ENCODE results near the gene GAD1. TPM values are rescaled to one million over a fixed set of nuclear protein-coding genes. Genes with fewer than 3 reads are reported as not detected.

Gene GAD1
- total RNA-seq, 1 experiment from 2014 or later: 7.7 TPM

DNA sequence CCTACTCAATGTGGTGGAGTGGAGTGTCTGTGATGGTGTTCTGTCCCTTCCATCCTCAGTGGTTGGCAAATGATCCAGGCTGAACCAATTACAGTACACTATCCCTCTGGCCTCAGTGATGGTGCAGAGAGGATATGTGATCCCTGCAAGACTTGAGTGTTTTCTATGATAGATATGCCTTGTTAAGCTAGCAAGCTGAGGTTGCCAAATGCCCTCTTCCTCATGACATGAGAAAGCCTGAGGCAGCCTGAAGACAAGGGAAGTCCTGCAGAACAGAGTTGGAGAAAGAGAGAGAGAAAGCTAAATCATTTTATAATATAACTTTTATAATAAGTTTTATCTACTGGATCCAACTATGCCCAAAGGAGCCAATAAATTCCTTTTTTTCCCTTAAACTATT lies 70.8 kb downstream of the GAD1 start:
- Histone ChIP-seq H3K79me2 (ENCODE audit: low read length) (no peaks in the 10 kb centered on the region), H3K4me1 (ENCODE audit: low read length) (peaks cover 3% of the 10 kb centered on the region; the same call in 1 of the 2 replicates), H3K27ac (ENCODE audit: low read length) (no peak overlapping the region), H3K9me3 (ENCODE audit: low read length) (no peaks in the 10 kb centered on the region), H3K27me3 (ENCODE audit: low read length) (no peaks in the 10 kb centered on the region), H3K9me2 (replicated peaks; ENCODE audit: insufficient read depth, low read length) (no peaks in the 10 kb centered on the region), H3K36me3 (ENCODE audit: insufficient read depth, low read length) (no peaks in the 10 kb centered on the region), H3K4me2 (ENCODE audit: low read depth, low read length, poor library complexity, severe bottlenecking) (no peak overlapping the region), H3K4me3 (ENCODE audit: low read length) (no peak overlapping the region), H4K20me1 (ENCODE audit: insufficient read depth, low read depth, low read length) (no peaks in the 10 kb centered on the region), H3K9ac (ENCODE audit: low read length) (no peak overlapping the region), H2AFZ (ENCODE audit: low read length) (no peak overlapping the region)
- no peak for DNase-seq

GRCh38 chr2:170887896-170888295 lies 71.2 kb downstream of the GAD1 start:
- no peak overlapping the region for H3K4me3 ChIP-seq (ENCODE audit: low read length)
- peaks cover 3% of the 10 kb centered on the region; the same call in 1 of the 2 replicates for H3K4me1 ChIP-seq (ENCODE audit: low read length)
- no peaks in the 10 kb centered on the region for H3K79me2 ChIP-seq (ENCODE audit: low read length)
- no peaks in the 10 kb centered on the region for H3K27me3 ChIP-seq (ENCODE audit: low read length)
- no peaks in the 10 kb centered on the region for H4K20me1 ChIP-seq (ENCODE audit: insufficient read depth, low read depth, low read length)
- no peak overlapping the region for H3K9ac ChIP-seq (ENCODE audit: low read length)
- no peak for DNase-seq
- no peaks in the 10 kb centered on the region for H3K9me3 ChIP-seq (ENCODE audit: low read length)
- H2AFZ ChIP-seq (ENCODE audit: low read length): no peak overlapping the region
- no peak overlapping the region for H3K27ac ChIP-seq (ENCODE audit: low read length)
- H3K4me2 ChIP-seq (ENCODE audit: low read depth, low read length, poor library complexity, severe bottlenecking): no peak overlapping the region
- no peaks in the 10 kb centered on the region for H3K36me3 ChIP-seq (ENCODE audit: insufficient read depth, low read length)
- H3K9me2 ChIP-seq (replicated peaks; ENCODE audit: insufficient read depth, low read length): no peaks in the 10 kb centered on the region

GRCh38 chr2:170891893-170892292 lies 75.2 kb downstream of the GAD1 start:
- Histone ChIP-seq H3K36me3 (ENCODE audit: insufficient read depth, low read length) (no peaks in the 10 kb centered on the region), H3K4me1 (ENCODE audit: low read length) (no peaks in the 10 kb centered on the region), H4K20me1 (ENCODE audit: insufficient read depth, low read depth, low read length) (no peaks in the 10 kb centered on the region), H3K9ac (ENCODE audit: low read length) (no peak overlapping the region), H3K9me3 (ENCODE audit: low read length) (no peaks in the 10 kb centered on the region), H3K27ac (ENCODE audit: low read length) (no peak overlapping the region), H3K79me2 (ENCODE audit: low read length) (no peaks in the 10 kb centered on the region), H2AFZ (ENCODE audit: low read length) (no peak overlapping the region), H3K27me3 (ENCODE audit: low read length) (no peaks in the 10 kb centered on the region), H3K9me2 (replicated peaks; ENCODE audit: insufficient read depth, low read length) (no peaks in the 10 kb centered on the region), H3K4me2 (ENCODE audit: low read depth, low read length, poor library complexity, severe bottlenecking) (no peak overlapping the region), H3K4me3 (ENCODE audit: low read length) (no peak overlapping the region)
- no peak for DNase-seq

- no peaks in the 10 kb centered on the region for H3K36me3 ChIP-seq (ENCODE audit: insufficient read depth, low read length)
- no peaks in the 10 kb centered on the region for H4K20me1 ChIP-seq (ENCODE audit: insufficient read depth, low read depth, low read length)
- H3K4me2 ChIP-seq (ENCODE audit: low read depth, low read length, poor library complexity, severe bottlenecking): no peak overlapping the region
Observed at GRCh38 chr2:170892391-170892951, 75.8 kb downstream of the GAD1 start.

GRCh38 chr2:170895023-170895757 lies 78.5 kb downstream of the GAD1 start:
- H3K9ac ChIP-seq (ENCODE audit: low read length): no peak overlapping the region
- H4K20me1 ChIP-seq (ENCODE audit: insufficient read depth, low read depth, low read length): no peaks in the 10 kb centered on the region
- no peaks in the 10 kb centered on the region for H3K9me3 ChIP-seq (ENCODE audit: low read length)
- no peaks in the 10 kb centered on the region for H3K79me2 ChIP-seq (ENCODE audit: low read length)
- H3K36me3 ChIP-seq (ENCODE audit: insufficient read depth, low read length): no peaks in the 10 kb centered on the region
- no peak overlapping the region for H3K4me2 ChIP-seq (ENCODE audit: low read depth, low read length, poor library complexity, severe bottlenecking)
- no peaks in the 10 kb centered on the region for H3K9me2 ChIP-seq (replicated peaks; ENCODE audit: insufficient read depth, low read length)
- no peak overlapping the region for H3K27ac ChIP-seq (ENCODE audit: low read length)
- H2AFZ ChIP-seq (ENCODE audit: low read length): no peak overlapping the region
- DNase-seq: no peak
- no peak overlapping the region for H3K4me3 ChIP-seq (ENCODE audit: low read length)
- H3K4me1 ChIP-seq (ENCODE audit: low read length): no peaks in the 10 kb centered on the region
- H3K27me3 ChIP-seq (ENCODE audit: low read length): no peaks in the 10 kb centered on the region

More at GRCh38 chr2:170892391-170892951, 75.8 kb downstream of the GAD1 start:
- no peak overlapping the region for H3K9ac ChIP-seq (ENCODE audit: low read length)
- no peaks in the 10 kb centered on the region for H3K9me2 ChIP-seq (replicated peaks; ENCODE audit: insufficient read depth, low read length)
- no peak overlapping the region for H3K4me3 ChIP-seq (ENCODE audit: low read length)
- no peaks in the 10 kb centered on the region for H3K4me1 ChIP-seq (ENCODE audit: low read length)
- H2AFZ ChIP-seq (ENCODE audit: low read length): no peak overlapping the region
- H3K27ac ChIP-seq (ENCODE audit: low read length): no peak overlapping the region
- no peaks in the 10 kb centered on the region for H3K9me3 ChIP-seq (ENCODE audit: low read length)
- H3K79me2 ChIP-seq (ENCODE audit: low read length): no peaks in the 10 kb centered on the region
- H3K27me3 ChIP-seq (ENCODE audit: low read length): no peaks in the 10 kb centered on the region
- DNase-seq: no peak

DNA sequence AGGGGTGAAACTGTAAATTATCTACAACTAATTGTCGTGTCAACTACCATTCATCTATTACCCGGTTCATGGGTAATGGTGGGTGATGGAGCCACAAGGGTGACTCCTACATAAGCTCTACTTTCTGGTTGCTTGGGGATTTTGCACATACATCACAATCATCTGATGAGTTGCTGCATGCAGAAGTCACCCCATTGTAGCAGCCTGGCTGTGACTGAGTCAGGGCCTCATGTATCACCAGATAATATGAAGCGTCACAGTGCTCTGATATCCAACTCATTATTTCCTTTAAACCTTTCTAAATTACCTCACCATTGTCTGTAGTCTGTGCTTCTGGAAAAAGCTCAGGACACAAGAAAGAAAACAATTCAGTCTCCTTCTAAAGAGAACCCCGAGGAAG lies 79.9 kb downstream of the GAD1 start:
- Histone ChIP-seq H3K9ac (ENCODE audit: low read length) (no peak overlapping the region), H4K20me1 (ENCODE audit: insufficient read depth, low read depth, low read length) (no peaks in the 10 kb centered on the region), H3K4me2 (ENCODE audit: low read depth, low read length, poor library complexity, severe bottlenecking) (no peak overlapping the region), H3K9me3 (ENCODE audit: low read length) (no peaks in the 10 kb centered on the region), H3K4me1 (ENCODE audit: low read length) (no peaks in the 10 kb centered on the region), H2AFZ (ENCODE audit: low read length) (no peak overlapping the region), H3K79me2 (ENCODE audit: low read length) (no peaks in the 10 kb centered on the region), H3K36me3 (ENCODE audit: insufficient read depth, low read length) (no peaks in the 10 kb centered on the region), H3K4me3 (ENCODE audit: low read length) (no peak overlapping the region), H3K27ac (ENCODE audit: low read length) (no peak overlapping the region), H3K9me2 (replicated peaks; ENCODE audit: insufficient read depth, low read length) (no peaks in the 10 kb centered on the region), H3K27me3 (ENCODE audit: low read length) (no peaks in the 10 kb centered on the region)
- DNase-seq: no peak

DNA sequence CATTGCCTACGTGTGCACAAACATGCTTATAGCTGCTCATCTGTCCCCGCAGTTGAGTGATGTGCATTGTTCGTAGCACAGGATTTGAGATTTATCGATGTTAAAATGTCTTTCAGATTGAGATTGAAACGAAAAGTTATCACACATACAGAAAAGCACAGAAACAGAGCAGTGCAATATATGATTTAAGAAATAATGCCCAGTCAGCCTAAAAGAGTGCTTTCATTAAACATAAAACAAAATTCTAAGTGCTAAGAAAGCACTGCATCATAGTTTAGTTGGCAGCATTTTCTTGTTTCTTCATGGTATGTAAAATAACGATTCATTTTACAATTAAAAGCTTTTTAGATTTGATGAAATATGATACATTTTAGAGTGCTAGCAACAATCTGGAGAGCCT lies 80.4 kb downstream of the GAD1 start:
- no peak overlapping the region for H3K4me2 ChIP-seq (ENCODE audit: low read depth, low read length, poor library complexity, severe bottlenecking)
- no peaks in the 10 kb centered on the region for H3K27me3 ChIP-seq (ENCODE audit: low read length)
- H2AFZ ChIP-seq (ENCODE audit: low read length): no peak overlapping the region
- no peaks in the 10 kb centered on the region for H3K9me2 ChIP-seq (replicated peaks; ENCODE audit: insufficient read depth, low read length)
- H3K79me2 ChIP-seq (ENCODE audit: low read length): no peaks in the 10 kb centered on the region
- H3K9ac ChIP-seq (ENCODE audit: low read length): no peak overlapping the region
- H3K27ac ChIP-seq (ENCODE audit: low read length): no peak overlapping the region
- DNase-seq: no peak
- H3K4me3 ChIP-seq (ENCODE audit: low read length): no peak overlapping the region
- no peaks in the 10 kb centered on the region for H3K9me3 ChIP-seq (ENCODE audit: low read length)
- H3K36me3 ChIP-seq (ENCODE audit: insufficient read depth, low read length): no peaks in the 10 kb centered on the region
- H3K4me1 ChIP-seq (ENCODE audit: low read length): no peaks in the 10 kb centered on the region
- no peaks in the 10 kb centered on the region for H4K20me1 ChIP-seq (ENCODE audit: insufficient read depth, low read depth, low read length)

DNA sequence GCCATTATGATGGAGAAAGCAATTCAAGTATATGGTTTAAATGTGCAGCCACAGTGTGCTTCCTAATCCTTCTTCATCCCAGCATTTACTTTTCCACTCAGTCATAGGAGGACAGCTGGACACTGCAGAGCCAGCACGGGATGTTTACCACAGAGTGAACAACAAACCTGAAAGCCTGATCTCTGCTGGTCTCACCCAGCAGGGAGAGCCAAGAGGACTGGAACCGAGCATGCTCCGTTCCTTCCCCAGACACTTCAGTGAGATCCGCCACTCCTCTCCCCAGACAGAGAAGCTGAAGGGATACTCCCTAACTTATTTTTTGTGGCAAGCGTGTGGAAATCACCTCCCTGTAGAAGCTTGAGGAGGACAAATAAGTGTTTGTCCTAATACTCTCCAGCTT lies 89.2 kb downstream of the GAD1 start:
- H2AFZ ChIP-seq (ENCODE audit: low read length): no peak overlapping the region
- H3K27ac ChIP-seq (ENCODE audit: low read length): no peak overlapping the region
- H3K4me2 ChIP-seq (ENCODE audit: low read depth, low read length, poor library complexity, severe bottlenecking): no peak overlapping the region
- H3K27me3 ChIP-seq (ENCODE audit: low read length): no peaks in the 10 kb centered on the region
- H3K9me2 ChIP-seq (replicated peaks; ENCODE audit: insufficient read depth, low read length): no peaks in the 10 kb centered on the region
- no peaks in the 10 kb centered on the region for H4K20me1 ChIP-seq (ENCODE audit: insufficient read depth, low read depth, low read length)
- H3K36me3 ChIP-seq (ENCODE audit: insufficient read depth, low read length): no peaks in the 10 kb centered on the region
- no peak overlapping the region for H3K4me3 ChIP-seq (ENCODE audit: low read length)
- DNase-seq: no peak
- H3K9me3 ChIP-seq (ENCODE audit: low read length): peaks cover 5% of the 10 kb centered on the region; the same call in 1 of the 2 replicates
- H3K4me1 ChIP-seq (ENCODE audit: low read length): no peaks in the 10 kb centered on the region
- no peaks in the 10 kb centered on the region for H3K79me2 ChIP-seq (ENCODE audit: low read length)
- no peak overlapping the region for H3K9ac ChIP-seq (ENCODE audit: low read length)
